Left lung (tissue), 10 donors: ENCODE results near the gene GRB10. TPM values are rescaled to one million over a fixed set of nuclear protein-coding genes. Genes with fewer than 3 reads are reported as not detected.

Experiments
- ATAC-seq: fragments of 200-7000 bp; cut with Tn5 transposase; one replicate; pipeline ENCODE4 v1.9.1; 2020; ENCODE audit warnings: moderate library complexity
- DNase-seq, 4 donors: peaks; one replicate each; pipeline ENCODE4 v3.0.0-alpha.2; 2013 to 2020
- H3K27ac ChIP-seq, 2 donors: fragments of 200-600 bp; sonication (generic) in 1 of 2; one replicate each; pipeline versions ENCODE4 v1.5.0 to v1.8.0; 2020 to 2021
- H3K27me3 ChIP-seq, 2 donors: fragments of 200-600 bp; sonication (generic) in 1 of 2; one replicate each; pipeline versions ENCODE4 v1.5.0 to v1.8.0; 2020 to 2021
- H3K36me3 ChIP-seq, 2 donors: fragments of 200-600 bp; sonication (generic) in 1 of 2; one replicate each; pipeline versions ENCODE4 v1.5.0 to v1.8.0; 2020 to 2021
- H3K4me1 ChIP-seq, 2 donors: fragments of 200-600 bp; one replicate each; pipeline ENCODE4 v1.8.0; 2021
- H3K4me3 ChIP-seq, 2 donors: fragments of 200-600 bp; sonication (generic) in 1 of 2; one replicate each; pipeline versions ENCODE4 v1.5.0 to v1.8.0; 2020 to 2021; ENCODE audit warnings: mild to moderate bottlenecking in 1 of 2
- H3K9me3 ChIP-seq, 2 donors: fragments of 200-600 bp; sonication (generic) in 1 of 2; one replicate each; pipeline versions ENCODE4 v1.5.0 to v1.8.0; 2020 to 2021
- CTCF ChIP-seq, 2 donors: fragments of 200-600 bp; sonication (generic) in 1 of 2; IDR thresholded peaks; one replicate each; pipeline versions ENCODE4 v1.5.0 to v1.8.0; 2021; ENCODE audit warnings: antibody characterized with exemption in 2 of 2
- intact Hi-C, 2 donors: fragments of 100-400 bp; cut with DNase I; formaldehyde crosslinking; loops; one replicate each; pipeline versions ENCODE4 v1.11.2 to v1.14.2; 2022
- polyA plus RNA-seq, 6 donors: library from polyadenylated mRNA; unstranded; fragments of 120-200 nt; gene quantifications; one replicate each; pipeline ENCODE4 v1.2.1, GENCODE V29; 2013; ENCODE audit not compliant: insufficient read length in 6 of 6
- total RNA-seq, 2 donors: library from RNA; stranded (reverse); fragmentation: NEBNext Ultra II Directional; extraction: Animal tissue kit (Norgen Biotek cat#: 25700); gene quantifications; one replicate each; pipeline ENCODE4 v1.2.1, GENCODE V29; 2021
- donor health status: DM: no; HTN: yes; CAD: no.
- donor health status: DM: no; HTN: no; CAD: no.

Gene GRB10
- total and polyA plus RNA-seq, 8 donors: 38.8 to 58.3 (median 45.0) TPM

GRCh38 chr7:50667789-50668226 is 114.9 kb downstream of the GRB10 start:
- no peak overlapping the region for H3K4me3 ChIP-seq
- ATAC-seq: peak; percentile 19
- no peak for TF ChIP-seq CTCF (IDR thresholded peaks at IDR 0.05)
- H3K9me3 ChIP-seq: no peaks in the 10 kb centered on the region
- H3K27me3 ChIP-seq: no peaks in the 10 kb centered on the region
- H3K36me3 ChIP-seq: peaks cover 0 to 26% of the 10 kb centered on the region in 2 donors
- DNase-seq: no peak
- H3K4me1 ChIP-seq: peaks cover 21 to 50% of the 10 kb centered on the region in 2 donors
- peak overlapping the region; percentile 2 to 53 for H3K27ac ChIP-seq
- intact Hi-C loops: no loop called here

- H3K27me3 ChIP-seq: no peaks in the 10 kb centered on the region
- no peak overlapping the region for H3K4me3 ChIP-seq
- H3K27ac ChIP-seq: peak overlapping the region; percentile 2 to 53
- no peaks in the 10 kb centered on the region for H3K9me3 ChIP-seq
- DNase-seq: peak in 1 of 4 donors; percentile 53
- TF ChIP-seq CTCF (IDR thresholded peaks at IDR 0.05): no peak
- ATAC-seq: peak; percentile 77
- H3K36me3 ChIP-seq: peaks cover 0 to 22% of the 10 kb centered on the region in 2 donors
- intact Hi-C loops: no loop called here
- H3K4me1 ChIP-seq: peaks cover 21 to 54% of the 10 kb centered on the region in 2 donors
Measured at GRCh38 chr7:50667338-50667737, 115.4 kb downstream of the GRB10 start.

GRCh38 chr7:50666124-50666496 is 116.6 kb downstream of the GRB10 start:
- DNase-seq (no peak), ATAC-seq (no peak)
- intact Hi-C loops: no loop called here
- Histone ChIP-seq H3K4me3 (no peak overlapping the region), H3K27me3 (no peaks in the 10 kb centered on the region), H3K4me1 (peaks cover 21 to 67% of the 10 kb centered on the region in 2 donors), H3K36me3 (peaks cover 0 to 16% of the 10 kb centered on the region in 2 donors), H3K27ac (no peak overlapping the region), H3K9me3 (no peaks in the 10 kb centered on the region)
- no peak for TF ChIP-seq CTCF (IDR thresholded peaks at IDR 0.05)

GRCh38 chr7:50665403-50666123 is 117.1 kb downstream of the GRB10 start:
- Histone ChIP-seq H3K36me3 (peaks cover 0 to 15% of the 10 kb centered on the region in 2 donors), H3K4me1 (peaks cover 21 to 72% of the 10 kb centered on the region in 2 donors), H3K27me3 (no peaks in the 10 kb centered on the region), H3K27ac (no peak overlapping the region), H3K4me3 (no peak overlapping the region), H3K9me3 (no peaks in the 10 kb centered on the region)
- intact Hi-C loops: no loop called here
- no peak for TF ChIP-seq CTCF (IDR thresholded peaks at IDR 0.05)
- no peak for DNase-seq
- no peak for ATAC-seq

GRCh38 chr7:50664937-50665336 is 117.8 kb downstream of the GRB10 start:
- H3K27ac ChIP-seq: peak overlapping the region in 1 of 2 donors; percentile 50
- intact Hi-C loops: no loop called here
- peaks cover 21 to 78% of the 10 kb centered on the region in 2 donors for H3K4me1 ChIP-seq

More at GRCh38 chr7:50664937-50665336, 117.8 kb downstream of the GRB10 start:
- no peak for TF ChIP-seq CTCF (IDR thresholded peaks at IDR 0.05)
- no peak overlapping the region for H3K4me3 ChIP-seq
- DNase-seq (no peak), ATAC-seq (no peak)
- H3K9me3 ChIP-seq: no peaks in the 10 kb centered on the region
- H3K36me3 ChIP-seq: peaks cover 0 to 12% of the 10 kb centered on the region in 2 donors
- H3K27me3 ChIP-seq: no peaks in the 10 kb centered on the region
